Stimulated activated effector memory CD8-positive, alpha-beta T cell treated with anti-CD3 and anti-CD28 coated beads, Interleukin-12 subunit alpha, Interleukin-12 subunit beta, amount 100 ng/mL, for 72 hours (primary cell): ENCODE results near the gene NRGN.
A peak's percentile ranks its signal among the peaks of the same experiment; 100 is the strongest.

Experiments used
- ATAC-seq: fragments of 150-1000 bp; cut with Tn5 transposase; 2 replicates; pipeline ENCODE4 v1.10.0; 2021
- DNase-seq, 2 donors: peaks; one replicate each; pipeline ENCODE4 v3.0.0; 2021 to 2022; ENCODE audit warnings: low spot score in 2 of 2
- H3K27ac Mint-ChIP-seq: one replicate; pipeline ENCODE4 v1.8.0; 2022; ENCODE audit warnings: mild to moderate bottlenecking, mixed read lengths
- H3K36me3 Mint-ChIP-seq: one replicate; pipeline ENCODE4 v1.8.0; 2022; ENCODE audit warnings: mild to moderate bottlenecking, mixed read lengths
- H3K4me1 Mint-ChIP-seq: one replicate; pipeline ENCODE4 v1.8.0; 2022; ENCODE audit warnings: mixed read lengths
- H3K4me3 Mint-ChIP-seq: one replicate; pipeline ENCODE4 v1.8.0; 2022; ENCODE audit warnings: mild to moderate bottlenecking, mixed read lengths
- H3K9me3 Mint-ChIP-seq: one replicate; pipeline ENCODE4 v1.8.0; 2022; ENCODE audit warnings: mixed read lengths

NRGN gene

GRCh38 chr11:124728134-124728533 lies 11.6 kb upstream of the NRGN start:
- Mint-ChIP-seq H3K27ac (no peak overlapping the region), H3K9me3 (no peaks in the 10 kb centered on the region), H3K4me1 (peaks cover 8% of the 10 kb centered on the region), H3K36me3 (no peaks in the 10 kb centered on the region), H3K4me3 (no peak overlapping the region)
- no peak for DNase-seq
- no peak for ATAC-seq

- ATAC-seq (no peak), DNase-seq (no peak)
- H3K4me1 Mint-ChIP-seq: peaks cover 8% of the 10 kb centered on the region
- H3K27ac Mint-ChIP-seq: no peak overlapping the region
- H3K36me3 Mint-ChIP-seq: no peaks in the 10 kb centered on the region
- no peaks in the 10 kb centered on the region for H3K9me3 Mint-ChIP-seq
- no peak overlapping the region for H3K4me3 Mint-ChIP-seq
Observed at GRCh38 chr11:124729571-124729970, 10.2 kb upstream of the NRGN start.

GRCh38 chr11:124732230-124732629 lies 7.5 kb upstream of the NRGN start:
- Mint-ChIP-seq H3K36me3 (no peaks in the 10 kb centered on the region), H3K4me1 (no peaks in the 10 kb centered on the region), H3K9me3 (no peaks in the 10 kb centered on the region), H3K27ac (no peak overlapping the region), H3K4me3 (no peak overlapping the region)
- DNase-seq (no peak), ATAC-seq (no peak)

GRCh38 chr11:124736736-124737135 lies 3.0 kb upstream of the NRGN start:
- no peaks in the 10 kb centered on the region for H3K9me3 Mint-ChIP-seq
- no peak overlapping the region for H3K4me3 Mint-ChIP-seq
- peaks cover 25% of the 10 kb centered on the region for H3K4me1 Mint-ChIP-seq
- DNase-seq (no peak), ATAC-seq (no peak)
- H3K27ac Mint-ChIP-seq: no peak overlapping the region
- peaks cover 4% of the 10 kb centered on the region for H3K36me3 Mint-ChIP-seq

- DNase-seq (no peak), ATAC-seq (no peak)
- H3K4me1 Mint-ChIP-seq: peaks cover 25% of the 10 kb centered on the region
- no peak overlapping the region for H3K27ac Mint-ChIP-seq
- H3K9me3 Mint-ChIP-seq: no peaks in the 10 kb centered on the region
- H3K36me3 Mint-ChIP-seq: peaks cover 4% of the 10 kb centered on the region
- no peak overlapping the region for H3K4me3 Mint-ChIP-seq
Observed at GRCh38 chr11:124737638-124738305, 2.0 kb upstream of the NRGN start.

- Mint-ChIP-seq H3K4me1 (peaks cover 25% of the 10 kb centered on the region), H3K27ac (peak overlapping the region; percentile 3), H3K4me3 (peak overlapping the region; percentile 73), H3K36me3 (peaks cover 4% of the 10 kb centered on the region), H3K9me3 (no peaks in the 10 kb centered on the region)
- DNase-seq (no peak), ATAC-seq (no peak)
Observed at GRCh38 chr11:124738713-124739478, 846 bp upstream of the NRGN start.

- H3K36me3 Mint-ChIP-seq: peaks cover 4% of the 10 kb centered on the region
- peak; percentile 70 for ATAC-seq
- no peaks in the 10 kb centered on the region for H3K9me3 Mint-ChIP-seq
- DNase-seq: peak; percentile 41 to 76
- no peak overlapping the region for H3K27ac Mint-ChIP-seq
- H3K4me1 Mint-ChIP-seq: peaks cover 25% of the 10 kb centered on the region
- peak overlapping the region; percentile 73 for H3K4me3 Mint-ChIP-seq
Observed at GRCh38 chr11:124740277-124740882, 638 bp downstream of the NRGN start.

- Mint-ChIP-seq H3K9me3 (no peaks in the 10 kb centered on the region), H3K27ac (no peak overlapping the region), H3K36me3 (peaks cover 4% of the 10 kb centered on the region), H3K4me3 (no peak overlapping the region), H3K4me1 (peaks cover 32% of the 10 kb centered on the region)
- DNase-seq (no peak), ATAC-seq (no peak)
Observed at GRCh38 chr11:124742555-124742954, 2.8 kb downstream of the NRGN start.

GRCh38 chr11:124743050-124743449 lies 3.3 kb downstream of the NRGN start:
- DNase-seq (no peak), ATAC-seq (no peak)
- H3K36me3 Mint-ChIP-seq: peaks cover 4% of the 10 kb centered on the region
- H3K4me3 Mint-ChIP-seq: no peak overlapping the region
- H3K27ac Mint-ChIP-seq: no peak overlapping the region
- H3K9me3 Mint-ChIP-seq: no peaks in the 10 kb centered on the region
- peaks cover 32% of the 10 kb centered on the region for H3K4me1 Mint-ChIP-seq

GRCh38 chr11:124745270-124745834 lies 5.6 kb downstream of the NRGN start:
- Mint-ChIP-seq H3K9me3 (no peaks in the 10 kb centered on the region), H3K4me1 (peaks cover 27% of the 10 kb centered on the region), H3K36me3 (no peaks in the 10 kb centered on the region), H3K27ac (no peak overlapping the region), H3K4me3 (peak overlapping the region; percentile 89)
- ATAC-seq (no peak), DNase-seq (no peak)

GRCh38 chr11:124745835-124746620 lies 6.3 kb downstream of the NRGN start:
- Mint-ChIP-seq H3K4me3 (peak overlapping the region; percentile 89), H3K27ac (peak overlapping the region; percentile 91), H3K36me3 (no peaks in the 10 kb centered on the region), H3K9me3 (no peaks in the 10 kb centered on the region), H3K4me1 (peaks cover 20% of the 10 kb centered on the region)
- peak; percentile 7 for ATAC-seq
- DNase-seq: no peak

- Mint-ChIP-seq H3K27ac (peak overlapping the region; percentile 91), H3K36me3 (no peaks in the 10 kb centered on the region), H3K4me3 (peak overlapping the region; percentile 89), H3K4me1 (peaks cover 13% of the 10 kb centered on the region), H3K9me3 (no peaks in the 10 kb centered on the region)
- ATAC-seq (peak; percentile 92), DNase-seq (peak; percentile 57 to 87)
Observed at GRCh38 chr11:124746621-124747243, 7.0 kb downstream of the NRGN start.

GRCh38 chr11:124747406-124748099 lies 7.8 kb downstream of the NRGN start:
- no peak for DNase-seq
- H3K9me3 Mint-ChIP-seq: no peaks in the 10 kb centered on the region
- ATAC-seq: no peak
- H3K27ac Mint-ChIP-seq: no peak overlapping the region
- H3K4me3 Mint-ChIP-seq: peak overlapping the region; percentile 89
- H3K4me1 Mint-ChIP-seq: peaks cover 13% of the 10 kb centered on the region
- no peaks in the 10 kb centered on the region for H3K36me3 Mint-ChIP-seq

- H3K9me3 Mint-ChIP-seq: no peaks in the 10 kb centered on the region
- H3K36me3 Mint-ChIP-seq: no peaks in the 10 kb centered on the region
- DNase-seq (no peak), ATAC-seq (no peak)
- peaks cover 13% of the 10 kb centered on the region for H3K4me1 Mint-ChIP-seq
- H3K4me3 Mint-ChIP-seq: no peak overlapping the region
- no peak overlapping the region for H3K27ac Mint-ChIP-seq
Observed at GRCh38 chr11:124748100-124748418, 8.3 kb downstream of the NRGN start.
